MM.1S (cell line): ENCODE data around the gene FYTTD1.

ENCODE experiments used
- DNase-seq: peaks from one replicate; pipeline ENCODE4 v3.0.0-alpha.2; 2015
- H2AFZ ChIP-seq: fragments of 300-600 bp; sonication (generic); 2 replicates; pipeline ENCODE4 v1.6.0; 2016; ENCODE audit warnings: antibody characterized with exemption, low read length
- H3F3A ChIP-seq: fragments of 300-600 bp; sonication (generic); 2 replicates; pipeline ENCODE4 v1.6.1; 2016; ENCODE audit warnings: mild to moderate bottlenecking, antibody characterized with exemption, low read length, moderate library complexity, mixed read lengths; ENCODE audit not compliant: insufficient read depth
- H3K27ac ChIP-seq: fragments of 300-600 bp; sonication (generic); 2 replicates; pipeline ENCODE4 v1.5.1; 2016; ENCODE audit warnings: mild to moderate bottlenecking, low read length
- H3K27me3 ChIP-seq: fragments of 300-600 bp; sonication (generic); replicated peaks from 2 replicates; pipeline ENCODE4 v1.6.0; 2016; ENCODE audit warnings: low read length; ENCODE audit not compliant: insufficient read depth
- H3K36me3 ChIP-seq: fragments of 300-600 bp; sonication (generic); replicated peaks from 2 replicates; pipeline ENCODE4 v1.6.1; 2016; ENCODE audit warnings: mild to moderate bottlenecking, low read length, mixed read lengths; ENCODE audit not compliant: insufficient read depth
- H3K4me1 ChIP-seq: fragments of 300-600 bp; sonication (generic); 2 replicates; pipeline ENCODE4 v1.6.1; 2016; ENCODE audit warnings: low read length, mixed read lengths
- H3K4me2 ChIP-seq: fragments of 300-600 bp; sonication (generic); 2 replicates; pipeline ENCODE4 v1.6.0; 2016; ENCODE audit warnings: low read depth, low read length
- H3K4me3 ChIP-seq: fragments of 300-600 bp; sonication (generic); 2 replicates; pipeline ENCODE4 v1.5.1; 2016; ENCODE audit warnings: low read length, mixed read lengths
- H3K79me2 ChIP-seq: fragments of 300-600 bp; sonication (generic); 2 replicates; pipeline ENCODE4 v1.6.1; 2016; ENCODE audit warnings: mixed run types, low read length, mixed read lengths
- H3K9ac ChIP-seq: fragments of 300-600 bp; sonication (generic); 2 replicates; pipeline ENCODE4 v1.6.1; 2016; ENCODE audit warnings: low read length, mixed read lengths
- H3K9me2 ChIP-seq: fragments of 300-600 bp; sonication (generic); replicated peaks from 2 replicates; pipeline ENCODE4 v1.6.1; 2016; ENCODE audit warnings: mild to moderate bottlenecking, low read length, mixed read lengths; ENCODE audit not compliant: insufficient read depth
- H3K9me3 ChIP-seq: fragments of 300-600 bp; sonication (generic); replicated peaks from 2 replicates; pipeline ENCODE4 v1.6.1; 2016; ENCODE audit warnings: mild to moderate bottlenecking, low read length, mixed read lengths; ENCODE audit not compliant: insufficient read depth
- H4K20me1 ChIP-seq: fragments of 300-600 bp; sonication (generic); 2 replicates; pipeline ENCODE4 v1.6.1; 2016; ENCODE audit warnings: mild to moderate bottlenecking, low read length, moderate library complexity, mixed read lengths; ENCODE audit not compliant: insufficient read depth
- EZH2 ChIP-seq: fragments of 300-600 bp; sonication (generic); optimal IDR thresholded peaks from 2 replicates; pipeline ENCODE3; 2017; ENCODE audit warnings: low read depth, mild to moderate bottlenecking, antibody characterized with exemption, low read length, mixed read lengths
- EZH2phosphoT487 ChIP-seq: fragments of 300-600 bp; sonication (generic); IDR thresholded peaks from 2 replicates; pipeline ENCODE4 v1.6.1; 2018; ENCODE audit warnings: antibody characterized with exemption, low read length
- TF ChIP-seq, protein P1 (sequence below): fragments of 300-600 bp; sonication (generic); IDR thresholded peaks from 2 replicates; pipeline ENCODE4 v1.5.1; 2016; ENCODE audit warnings: antibody characterized with exemption, low read length, mixed read lengths

The FYTTD1 gene

DNA sequence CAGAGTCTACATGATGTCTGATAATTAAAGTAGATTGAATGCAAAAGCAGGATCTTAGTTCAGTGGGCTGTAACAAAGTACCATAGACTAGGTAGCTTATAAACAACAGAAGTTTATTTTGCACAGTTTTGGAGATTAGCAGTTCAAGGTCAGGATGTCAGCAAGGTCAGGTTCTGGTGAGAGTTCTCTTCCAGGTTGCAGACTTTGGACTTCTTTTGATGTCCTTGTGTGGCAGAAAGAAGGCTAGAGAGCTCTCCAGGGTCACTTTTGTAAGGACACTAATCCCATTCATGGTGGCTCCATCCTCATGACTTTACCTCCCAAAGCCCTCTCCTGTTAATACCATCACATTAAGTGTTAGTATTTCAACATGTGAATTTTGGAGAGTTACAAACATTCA, 12.1 kb downstream of the FYTTD1 start:
- Histone ChIP-seq H3K4me2 (no peak overlapping the region), H3K9me2 (no peaks in the 10 kb centered on the region), H3K9me3 (no peaks in the 10 kb centered on the region), H2AFZ (no peak overlapping the region), H3K4me3 (no peak overlapping the region), H3K79me2 (peaks cover 23% of the 10 kb centered on the region; the same call in 1 of the 2 replicates), H3K9ac (no peak overlapping the region), H3K27me3 (no peaks in the 10 kb centered on the region), H3K36me3 (no peaks in the 10 kb centered on the region), H4K20me1 (no peaks in the 10 kb centered on the region), H3F3A (no peaks in the 10 kb centered on the region), H3K4me1 (no peaks in the 10 kb centered on the region), H3K27ac (no peak overlapping the region)
- DNase-seq: no peak
- TF ChIP-seq EZH2phosphoT487 (no peak), EZH2 (no peak)
- TF ChIP-seq, protein P1, sequence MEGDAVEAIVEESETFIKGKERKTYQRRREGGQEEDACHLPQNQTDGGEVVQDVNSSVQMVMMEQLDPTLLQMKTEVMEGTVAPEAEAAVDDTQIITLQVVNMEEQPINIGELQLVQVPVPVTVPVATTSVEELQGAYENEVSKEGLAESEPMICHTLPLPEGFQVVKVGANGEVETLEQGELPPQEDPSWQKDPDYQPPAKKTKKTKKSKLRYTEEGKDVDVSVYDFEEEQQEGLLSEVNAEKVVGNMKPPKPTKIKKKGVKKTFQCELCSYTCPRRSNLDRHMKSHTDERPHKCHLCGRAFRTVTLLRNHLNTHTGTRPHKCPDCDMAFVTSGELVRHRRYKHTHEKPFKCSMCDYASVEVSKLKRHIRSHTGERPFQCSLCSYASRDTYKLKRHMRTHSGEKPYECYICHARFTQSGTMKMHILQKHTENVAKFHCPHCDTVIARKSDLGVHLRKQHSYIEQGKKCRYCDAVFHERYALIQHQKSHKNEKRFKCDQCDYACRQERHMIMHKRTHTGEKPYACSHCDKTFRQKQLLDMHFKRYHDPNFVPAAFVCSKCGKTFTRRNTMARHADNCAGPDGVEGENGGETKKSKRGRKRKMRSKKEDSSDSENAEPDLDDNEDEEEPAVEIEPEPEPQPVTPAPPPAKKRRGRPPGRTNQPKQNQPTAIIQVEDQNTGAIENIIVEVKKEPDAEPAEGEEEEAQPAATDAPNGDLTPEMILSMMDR: no peak

DNA sequence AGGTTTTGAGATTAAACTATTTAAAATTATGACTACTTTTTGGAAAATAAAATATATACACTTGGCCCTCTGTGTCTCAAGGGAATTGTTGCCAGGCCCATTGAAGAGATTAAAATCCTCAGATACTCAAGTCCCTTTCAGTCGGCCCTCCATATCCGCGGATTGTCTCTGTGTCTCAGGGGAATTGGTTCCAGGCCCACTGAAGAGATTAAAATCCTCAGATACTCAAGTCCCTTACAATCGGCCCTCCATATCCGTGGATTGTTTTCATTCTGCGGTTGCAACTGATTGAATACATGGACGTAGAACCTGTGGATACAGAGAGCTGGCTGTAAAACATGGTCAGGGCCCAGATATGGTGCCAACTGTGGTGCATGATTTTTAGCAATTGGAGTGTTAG, 25.6 kb downstream of the FYTTD1 start:
- no peaks in the 10 kb centered on the region for H3F3A ChIP-seq
- no peak for DNase-seq
- H2AFZ ChIP-seq: no peak overlapping the region
- H3K4me3 ChIP-seq: no peak overlapping the region
- TF ChIP-seq EZH2: no peak
- TF ChIP-seq, protein P1: no peak
- no peak for TF ChIP-seq EZH2phosphoT487
- no peaks in the 10 kb centered on the region for H3K4me1 ChIP-seq
- 0 out of 2 replicates have a peak, but pooled peaks cover 7% of the 10 kb centered on the region for H3K36me3 ChIP-seq
- no peaks in the 10 kb centered on the region for H3K9me2 ChIP-seq
- no peaks in the 10 kb centered on the region for H3K27me3 ChIP-seq
- no peaks in the 10 kb centered on the region for H3K79me2 ChIP-seq
- H4K20me1 ChIP-seq: no peaks in the 10 kb centered on the region
- no peak overlapping the region for H3K27ac ChIP-seq
- no peak overlapping the region for H3K9ac ChIP-seq
- H3K9me3 ChIP-seq: no peaks in the 10 kb centered on the region
- no peak overlapping the region for H3K4me2 ChIP-seq

DNA sequence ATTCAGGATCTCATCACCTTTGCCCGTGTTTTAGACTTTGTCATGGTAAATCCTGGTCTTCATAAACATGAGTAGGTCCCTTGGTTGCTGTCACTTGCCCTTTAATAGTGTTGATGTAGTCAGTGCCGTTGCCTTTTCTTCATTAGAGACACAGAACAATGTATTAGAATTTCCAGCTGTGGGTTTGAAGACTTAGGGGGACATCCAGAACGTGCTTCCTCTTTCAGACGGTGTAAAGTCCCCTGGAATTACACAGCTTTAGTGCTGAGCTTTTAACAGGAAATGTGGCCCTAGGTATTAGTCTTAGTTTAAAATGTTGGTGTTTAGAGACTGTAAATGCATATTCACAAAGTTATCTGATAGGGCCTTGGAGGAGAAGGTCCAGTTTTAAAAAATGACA, 32.5 kb downstream of the FYTTD1 start:
- H3K9me3 ChIP-seq: no peaks in the 10 kb centered on the region
- no peaks in the 10 kb centered on the region for H4K20me1 ChIP-seq
- H3K9me2 ChIP-seq: no peaks in the 10 kb centered on the region
- 0 out of 2 replicates have a peak, but pooled peaks cover 6% of the 10 kb centered on the region for H3K36me3 ChIP-seq
- H3K9ac ChIP-seq: no peak overlapping the region
- no peak for DNase-seq
- H2AFZ ChIP-seq: no peak overlapping the region
- H3F3A ChIP-seq: no peaks in the 10 kb centered on the region
- no peak overlapping the region for H3K27ac ChIP-seq
- no peaks in the 10 kb centered on the region for H3K4me1 ChIP-seq
- TF ChIP-seq EZH2 (no peak), EZH2phosphoT487 (no peak)
- TF ChIP-seq, protein P1: no peak
- H3K4me3 ChIP-seq: no peak overlapping the region
- no peaks in the 10 kb centered on the region for H3K27me3 ChIP-seq
- H3K4me2 ChIP-seq: no peak overlapping the region
- no peaks in the 10 kb centered on the region for H3K79me2 ChIP-seq
